GM21390 (cell line): ENCODE results near the gene THAP11.

Experiments used
- ATAC-seq: cut with Tn5 transposase; IDR thresholded peaks from one replicate; pipeline ENCODE4 v1.9.1; 2021; ENCODE audit not compliant: unreplicated experiment

THAP11 gene

GRCh38 chr16:67883146-67883871, 41.2 kb downstream of the THAP11 start:
- ATAC-seq: no peak

GRCh38 chr16:67883872-67884261, 41.7 kb downstream of the THAP11 start:
- no peak for ATAC-seq

GRCh38 chr16:67884684-67885083, 42.6 kb downstream of the THAP11 start, which contains the start of gene NRN1L:
NRN1L (plus strand) TSS chr16:67884885; CDS start chr16:67884904, 19 bp downstream.
- ATAC-seq: no peak

- ATAC-seq: no peak
These were observed 43.4 kb downstream of the THAP11 start for GRCh38 chr16:67885545-67885944.

GRCh38 chr16:67885976-67886375, 43.9 kb downstream of the THAP11 start:
- ATAC-seq: no peak

GRCh38 chr16:67886387-67886786, 44.3 kb downstream of the THAP11 start:
- no peak for ATAC-seq

GRCh38 chr16:67888331-67888730, 46.2 kb downstream of the THAP11 start:
- no peak for ATAC-seq

- no peak for ATAC-seq
These were observed 50.3 kb downstream of the THAP11 start for GRCh38 chr16:67892375-67892774.

- ATAC-seq: peak; percentile 90
These were observed 51.0 kb downstream of the THAP11 start, which contains the start of gene PSKH1 for GRCh38 chr16:67892899-67893742. PSKH1 (plus strand) TSS chr16:67893254; CDS start chr16:67908750, 15,496 bp downstream.
